ENCODE results near the gene CUL3. TPM values are rescaled to one million over a fixed set of nuclear protein-coding genes. Genes with fewer than 3 reads are reported as not detected.
A peak's percentile ranks its signal among the peaks of the same experiment; 100 is the strongest.

CUL3 gene
- total RNA-seq, 1 donor from 2014 or later: 69.7 TPM

DNA sequence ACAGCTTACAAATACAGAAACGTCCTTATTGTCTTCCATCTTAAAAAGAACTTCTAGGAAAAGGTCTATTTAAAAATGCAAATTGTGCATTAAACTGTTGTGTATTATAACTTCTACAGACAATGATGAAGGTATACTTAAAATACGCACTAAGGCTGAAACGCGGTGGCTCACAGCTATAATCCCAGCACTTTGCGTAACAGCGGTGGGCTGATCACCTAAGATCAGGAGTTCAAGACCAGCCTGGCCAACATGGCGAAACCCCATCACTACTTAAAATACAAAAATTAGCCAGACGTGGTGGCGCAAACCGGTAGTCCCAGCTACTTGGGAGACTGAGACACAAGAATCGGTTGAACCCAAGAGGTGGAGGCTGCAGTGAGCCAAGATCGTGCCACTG is 4.9 kb downstream of the CUL3 start:
- no peak for ATAC-seq

DNA sequence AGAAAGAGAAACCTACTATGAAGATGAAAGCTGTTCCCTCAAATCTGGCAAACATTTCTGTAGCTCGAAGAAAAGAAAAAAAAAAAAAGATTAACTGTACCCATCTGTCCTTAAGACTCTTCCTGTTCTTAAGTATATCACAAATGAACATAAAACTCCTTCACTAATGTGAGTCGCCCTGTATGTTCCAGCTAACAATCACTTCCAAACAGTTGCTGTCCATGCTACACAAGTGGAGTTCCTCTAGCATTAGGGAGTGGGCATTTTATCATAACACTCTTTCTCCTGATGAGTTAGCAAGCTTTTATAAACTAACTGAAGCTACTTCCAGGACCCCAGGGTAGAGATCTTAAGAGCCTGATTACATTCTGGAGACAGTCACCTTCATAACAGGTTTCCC is 5.8 kb downstream of the CUL3 start:
- peak; percentile 11 for ATAC-seq

DNA sequence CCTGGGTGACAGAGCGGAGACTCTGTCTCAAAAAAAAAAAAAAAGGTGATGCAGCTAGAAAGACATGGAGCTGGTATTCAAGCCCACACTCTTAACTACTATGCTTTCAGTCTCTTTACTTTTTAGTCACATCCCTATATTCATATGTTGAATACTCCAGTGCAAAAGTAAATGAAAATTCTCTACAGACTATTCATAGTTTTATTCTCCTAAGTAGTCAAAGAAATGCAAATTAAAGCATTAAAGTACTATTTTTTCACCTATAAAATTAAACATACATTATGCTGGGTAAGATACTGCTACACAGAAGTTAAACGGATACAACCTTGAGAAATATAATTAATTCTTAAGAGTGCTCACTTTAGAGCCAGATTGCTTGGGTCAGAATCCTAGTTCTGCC is 7.6 kb downstream of the CUL3 start:
- no peak for ATAC-seq

DNA sequence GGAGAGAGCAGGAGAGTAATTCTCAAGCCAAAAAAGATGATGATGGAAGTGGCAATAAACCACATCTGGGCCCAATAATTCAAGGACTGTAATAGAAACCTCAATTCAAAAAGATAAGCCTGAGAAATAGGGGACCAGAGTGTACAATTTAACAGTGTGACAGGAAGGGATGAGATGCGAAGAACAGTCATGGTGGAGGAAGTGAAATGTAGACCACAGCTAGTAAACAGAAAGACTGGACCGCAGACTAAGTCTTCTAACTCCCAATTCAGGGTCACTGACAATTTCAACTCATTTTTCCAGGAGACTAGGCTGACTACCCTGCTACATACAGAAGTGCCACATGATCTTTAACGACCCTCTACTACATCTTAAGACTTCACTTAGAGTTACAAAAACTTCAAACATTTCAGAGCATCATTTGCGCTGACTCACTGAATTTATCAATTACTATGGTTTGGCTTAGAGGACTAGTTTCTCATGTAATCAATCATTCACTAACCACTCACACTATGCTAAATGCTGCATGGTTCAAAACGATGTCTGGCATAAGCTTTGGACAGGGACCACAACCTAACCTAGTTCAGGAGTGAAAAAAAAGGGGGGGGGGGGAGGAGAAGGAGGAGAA is 9.0 kb downstream of the CUL3 start:
- no peak for ATAC-seq

DNA sequence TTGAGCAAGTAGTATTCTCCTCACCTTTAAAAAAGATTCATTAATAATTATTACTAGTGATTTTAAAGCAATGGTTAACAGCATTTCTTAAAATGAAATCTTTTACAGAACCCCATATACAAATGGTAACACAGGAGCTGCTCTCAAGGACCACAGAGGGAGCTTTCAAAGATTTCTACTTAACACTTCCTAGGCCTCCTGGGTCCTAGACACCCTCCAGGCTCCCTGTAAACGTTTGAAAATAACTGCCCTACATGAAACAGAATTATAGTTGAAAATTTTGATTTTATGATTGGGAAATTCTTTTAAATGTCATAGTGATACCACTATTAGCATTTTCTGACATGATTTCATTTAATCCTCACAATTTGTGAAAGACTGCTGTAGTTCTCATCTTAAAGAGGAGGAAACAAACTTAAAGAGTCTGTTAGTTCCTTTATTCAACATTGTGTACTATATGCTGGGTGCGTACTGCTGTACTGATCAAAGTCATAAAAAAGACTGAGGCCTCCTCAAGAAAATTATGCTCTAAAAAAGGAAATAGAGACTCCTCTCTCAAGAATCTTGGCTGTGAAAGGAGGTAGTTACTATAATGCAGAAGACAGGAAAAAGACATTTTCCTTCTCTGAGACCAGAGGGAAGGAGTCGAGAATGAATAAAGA is 10.6 kb downstream of the CUL3 start:
- ATAC-seq: no peak

DNA sequence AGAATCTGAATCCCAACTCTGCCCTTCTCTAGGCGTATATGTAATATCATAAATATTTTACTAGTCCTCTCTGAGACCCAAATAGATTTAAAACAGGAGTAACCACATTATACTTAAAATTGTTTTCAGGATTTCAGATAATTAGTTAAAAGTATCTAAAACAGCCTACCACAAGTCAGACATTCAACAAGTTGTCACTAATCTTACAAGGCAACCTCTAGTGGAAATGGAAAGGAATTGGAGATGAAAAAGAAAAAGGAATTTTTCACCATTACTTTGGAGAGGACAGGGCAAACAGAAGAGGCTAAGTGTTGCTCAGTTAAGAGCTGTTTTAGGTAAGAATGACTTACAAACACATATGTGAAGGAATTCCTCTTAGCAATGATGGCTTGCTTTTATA is 11.4 kb downstream of the CUL3 start:
- no peak for ATAC-seq

DNA sequence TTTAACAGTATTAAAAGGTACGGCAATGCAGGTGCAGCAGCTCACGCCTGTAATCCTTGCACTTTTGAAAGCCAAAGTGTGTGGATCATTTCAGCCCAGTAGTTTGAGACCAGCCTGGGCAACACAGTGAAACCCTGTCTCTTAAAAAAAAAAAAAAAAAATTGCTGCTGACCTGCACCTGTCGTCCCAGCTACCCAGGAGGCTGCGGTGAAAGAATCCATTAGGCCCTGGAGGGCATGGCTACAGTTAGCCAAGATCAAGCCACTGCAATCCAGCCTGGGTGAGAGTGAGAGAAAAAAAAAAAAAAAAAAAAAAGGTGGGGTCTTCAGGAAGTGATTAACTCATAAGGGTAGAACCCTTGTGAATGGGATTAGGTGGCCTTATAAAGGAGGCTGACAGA is 12.8 kb downstream of the CUL3 start:
- no peak for ATAC-seq

DNA sequence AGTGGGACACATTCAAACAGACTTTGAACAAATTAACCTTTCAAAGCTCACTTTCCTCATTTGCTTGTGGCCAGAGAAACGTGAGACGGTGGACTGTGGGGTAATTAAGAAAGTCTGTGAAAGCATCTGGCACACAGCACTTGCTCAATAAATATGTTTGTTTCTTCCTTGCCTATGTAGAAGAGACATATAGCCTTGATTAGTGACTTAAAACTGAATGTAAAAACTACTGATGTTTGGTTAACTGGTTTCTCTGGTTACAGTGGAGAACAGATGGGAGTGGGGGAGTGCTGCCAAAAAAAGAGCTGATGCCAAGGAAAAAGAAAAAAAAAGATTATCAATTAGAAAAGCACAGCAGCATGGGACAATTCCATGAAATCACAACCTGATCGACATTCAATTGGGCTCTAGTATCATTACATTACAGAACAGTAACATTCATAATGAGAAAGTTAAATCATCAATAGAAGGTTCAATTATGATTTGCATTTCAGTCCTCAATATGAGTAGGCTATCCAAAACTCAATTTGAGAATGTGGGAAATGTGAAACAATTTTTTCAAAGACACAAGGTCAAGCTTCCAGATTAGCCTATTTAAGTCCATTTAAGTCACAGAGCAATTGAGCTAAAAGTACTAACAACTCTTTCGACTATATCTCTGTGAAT is 14.7 kb downstream of the CUL3 start:
- no peak for ATAC-seq

DNA sequence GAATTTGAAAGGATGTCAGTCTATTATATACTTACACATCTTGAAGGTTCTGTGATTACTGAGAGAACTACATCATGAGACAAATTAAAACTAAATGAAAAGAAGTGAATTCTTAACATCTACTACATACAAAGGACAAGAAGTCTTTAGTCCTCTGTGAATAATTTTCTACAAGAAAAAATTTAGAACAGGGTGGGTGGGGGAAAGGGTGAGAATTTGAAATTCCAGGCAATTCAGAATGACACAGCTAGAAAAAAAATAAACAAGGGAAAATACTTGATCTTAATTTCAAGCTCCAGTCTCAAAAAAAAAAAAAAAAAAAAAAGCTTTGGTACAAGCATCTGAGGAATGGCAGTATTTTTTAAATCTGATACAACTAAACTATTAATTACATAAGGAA is 15.5 kb downstream of the CUL3 start:
- ATAC-seq: no peak

DNA sequence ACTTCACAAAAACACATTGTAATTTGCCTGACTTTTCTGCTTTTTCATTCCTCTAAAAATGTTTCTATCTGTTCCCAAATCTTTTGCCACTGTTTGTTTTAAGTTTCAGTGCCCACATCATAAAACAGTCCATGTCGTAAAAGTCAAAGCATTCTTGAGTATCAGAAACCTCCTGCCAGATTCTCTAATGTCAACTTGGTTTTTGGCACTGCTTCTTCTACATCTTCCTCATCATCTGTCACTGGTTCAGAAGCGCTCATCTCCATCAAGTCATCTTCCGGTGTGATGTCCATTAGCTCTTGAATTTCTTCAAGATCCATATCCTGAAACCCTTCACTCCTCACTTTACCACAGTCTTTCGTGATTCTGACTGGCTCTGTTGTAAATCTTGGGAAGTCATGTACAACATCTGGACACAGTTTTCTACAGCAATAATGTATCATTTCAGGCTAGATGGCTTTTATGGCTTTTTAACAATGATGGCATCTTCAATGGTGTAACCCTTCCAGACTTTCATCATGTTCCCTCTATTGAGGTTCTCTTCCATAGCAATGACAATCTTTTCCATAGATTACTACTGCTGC is 19.6 kb downstream of the CUL3 start:
- ATAC-seq: no peak

DNA sequence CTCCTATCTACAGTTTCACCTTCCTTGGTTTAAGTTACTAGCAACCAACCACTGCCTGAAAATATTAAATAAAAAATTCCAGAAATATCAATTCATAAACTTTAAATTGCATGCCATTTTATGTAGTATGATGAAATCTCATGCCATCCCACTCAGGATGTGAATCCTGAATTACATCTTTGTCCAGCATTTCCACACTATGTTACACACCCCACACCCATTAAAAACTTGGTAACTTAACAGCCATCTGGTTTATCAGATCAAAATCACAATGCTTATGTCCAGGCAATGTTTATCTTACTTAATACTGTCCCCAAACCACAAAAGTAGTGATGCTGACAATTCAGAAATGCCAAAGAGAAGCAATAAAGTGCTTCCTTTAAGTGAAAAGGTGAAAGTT is 21.6 kb downstream of the CUL3 start:
- no peak for ATAC-seq

DNA sequence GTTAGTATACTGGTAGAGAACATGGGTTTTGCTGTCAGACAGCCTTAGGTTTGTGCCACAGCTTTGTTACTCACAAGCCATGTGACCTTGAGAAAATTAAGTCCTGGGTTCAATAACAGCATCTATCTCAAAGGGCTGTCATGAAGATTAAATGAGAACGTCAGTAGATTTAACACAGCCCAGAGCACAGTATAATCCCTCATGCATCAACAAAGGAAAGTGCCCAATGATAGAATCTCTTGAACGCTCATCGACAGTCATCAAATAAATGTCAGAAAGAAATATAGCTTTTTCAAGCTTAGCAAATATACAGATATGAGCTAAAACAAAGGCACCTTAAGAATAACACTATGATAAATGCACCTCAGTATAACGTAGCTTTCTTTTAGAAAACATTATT is 22.3 kb downstream of the CUL3 start:
- ATAC-seq: no peak

DNA sequence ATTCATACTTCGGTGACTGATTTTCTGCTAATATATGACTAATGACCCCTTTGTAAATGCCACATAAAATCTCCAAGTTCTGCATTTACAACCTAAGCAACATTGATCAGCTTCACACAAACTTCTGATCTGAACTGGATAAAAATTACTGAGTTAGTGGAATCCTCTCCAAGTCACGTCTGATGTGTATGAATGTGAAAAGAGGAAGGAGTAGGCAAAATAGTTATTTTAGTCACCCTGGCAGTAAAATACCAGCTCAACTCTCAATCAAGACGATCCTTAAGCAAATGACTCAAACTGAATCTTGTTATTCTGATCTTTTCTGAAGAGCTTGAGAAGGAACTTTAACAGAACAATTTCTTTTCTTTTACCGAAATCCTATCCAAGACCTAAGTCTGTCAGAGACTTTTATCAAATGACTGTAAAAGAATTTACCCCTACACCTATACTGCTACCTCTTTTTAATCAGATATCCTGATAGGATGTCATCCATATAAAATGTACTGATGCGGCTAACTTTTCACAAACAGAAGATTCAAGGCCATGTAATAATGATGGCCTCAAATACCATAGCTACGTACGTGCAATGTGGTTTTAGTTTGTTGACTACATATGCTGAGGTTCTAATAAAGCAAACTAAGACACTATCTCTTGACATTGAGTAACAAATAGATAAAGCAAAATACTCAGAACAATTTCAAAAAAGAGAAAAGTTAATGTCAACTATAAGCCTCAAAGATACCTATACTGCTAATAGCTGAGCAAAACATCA is 23.7 kb downstream of the CUL3 start:
- ATAC-seq: no peak

DNA sequence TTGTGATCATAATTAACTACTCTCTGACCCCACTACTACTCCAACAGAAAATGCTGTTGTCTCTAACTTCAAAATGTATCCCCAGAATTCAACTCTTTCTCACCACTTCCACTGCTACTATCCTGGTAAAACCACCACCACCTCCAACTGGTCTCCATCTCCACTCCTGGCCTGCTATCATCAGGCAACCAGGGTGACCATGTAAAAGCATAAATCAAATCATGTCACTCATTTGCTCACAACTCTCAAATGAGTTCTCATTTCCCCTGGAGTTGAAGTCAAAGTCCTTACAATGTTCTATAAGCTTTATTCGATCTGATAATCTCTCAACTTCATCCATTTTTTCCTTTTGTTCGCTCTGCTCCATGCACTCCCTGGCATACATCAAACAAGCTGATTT is 24.6 kb downstream of the CUL3 start:
- no peak for ATAC-seq

DNA sequence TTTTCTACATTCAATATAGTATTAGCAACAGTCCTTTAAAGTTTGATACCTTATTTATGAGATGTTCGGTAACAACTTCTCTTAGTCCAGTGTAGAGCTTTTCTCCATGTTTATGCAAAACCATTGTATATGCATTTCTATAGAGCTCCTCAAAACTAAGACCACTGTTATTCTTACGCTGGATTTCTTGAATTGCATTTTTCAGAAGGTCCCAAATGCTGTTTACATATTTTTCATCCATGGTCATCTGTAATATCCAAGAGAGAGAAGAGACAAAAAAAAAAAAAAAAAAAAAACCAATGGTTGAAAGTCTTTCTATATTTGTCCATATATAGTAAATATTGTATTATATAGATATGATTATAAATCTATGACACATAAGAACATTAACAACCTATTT is 27.6 kb downstream of the CUL3 start:
- no peak for ATAC-seq

DNA sequence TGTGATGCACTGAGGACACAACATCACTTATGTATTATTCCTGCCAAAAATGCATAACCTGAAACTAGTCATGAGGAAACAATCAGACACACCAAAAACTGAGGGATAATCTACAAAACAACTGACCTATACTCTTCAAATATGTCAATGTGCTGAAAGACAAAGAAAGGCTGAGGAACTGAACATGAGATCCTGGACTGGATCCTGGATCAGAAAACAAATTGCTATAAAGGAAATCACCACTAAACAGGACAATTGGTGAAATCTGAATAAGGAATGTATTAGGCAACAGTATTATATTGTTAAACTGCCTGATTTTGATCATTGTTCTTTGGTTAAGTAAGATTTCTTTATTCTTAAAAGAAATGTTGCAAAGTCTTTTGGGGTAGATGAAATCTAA is 28.8 kb downstream of the CUL3 start:
- no peak for ATAC-seq

DNA sequence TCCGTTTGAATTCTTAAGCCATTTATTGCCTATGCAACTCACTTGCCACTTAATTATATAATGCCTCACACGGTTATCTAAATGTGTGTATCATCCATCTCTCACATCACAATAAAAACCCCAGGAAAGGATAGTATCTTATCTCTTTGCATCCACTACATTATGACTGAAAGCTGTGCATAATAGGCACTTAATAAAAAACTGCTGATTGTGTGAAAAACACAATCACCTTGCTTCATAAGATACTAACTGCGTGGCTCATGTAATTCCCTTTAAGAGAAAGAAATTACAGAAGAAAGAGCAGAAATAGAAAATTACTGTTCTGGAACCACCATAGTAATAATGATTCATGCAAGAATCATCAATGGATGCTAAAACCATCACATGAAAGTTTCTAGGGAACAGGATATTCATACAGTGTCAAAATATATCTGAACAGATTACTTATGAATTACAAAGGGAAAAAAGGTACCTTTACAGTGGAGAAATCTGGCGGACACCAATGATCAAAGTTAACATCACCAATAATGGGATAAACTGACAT is 29.3 kb downstream of the CUL3 start:
- no peak for ATAC-seq

DNA sequence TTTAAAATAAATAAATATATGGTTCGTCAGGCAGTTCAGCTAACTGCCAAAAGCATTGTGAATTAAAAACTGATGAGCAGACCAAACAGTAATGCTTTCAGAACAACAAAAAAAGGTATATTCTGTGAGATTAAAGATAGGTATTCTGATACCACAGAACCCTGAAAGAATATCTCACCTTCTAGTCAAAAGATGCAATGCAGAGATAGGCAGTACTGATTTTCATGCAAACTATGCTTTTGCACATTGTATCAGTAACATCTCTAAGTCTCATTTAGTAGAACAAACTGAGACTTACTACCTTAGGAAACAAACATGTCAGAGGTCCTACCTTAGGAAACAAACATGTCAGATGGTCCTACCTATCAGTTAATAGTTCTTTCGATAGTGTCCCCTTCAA is 32.4 kb downstream of the CUL3 start:
- ATAC-seq: no peak

DNA sequence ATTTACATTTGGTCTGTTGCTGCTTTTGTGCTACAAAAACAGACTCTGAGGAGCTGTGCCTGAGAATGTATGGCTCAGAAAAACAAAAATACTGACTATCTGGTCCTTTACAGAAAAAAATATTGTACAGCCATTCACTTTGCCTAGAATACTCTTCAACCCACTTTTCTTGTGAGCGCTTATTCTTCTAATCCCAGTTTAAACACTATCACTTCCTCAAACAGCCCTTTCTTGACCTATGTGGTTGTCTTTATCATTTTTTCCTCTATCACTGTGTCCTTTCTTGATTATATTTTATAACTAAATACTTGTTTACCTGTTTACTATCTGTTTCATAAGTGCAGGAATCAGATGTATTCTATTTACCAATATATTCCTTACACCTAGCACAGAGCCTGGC is 33.5 kb downstream of the CUL3 start:
- no peak for ATAC-seq

DNA sequence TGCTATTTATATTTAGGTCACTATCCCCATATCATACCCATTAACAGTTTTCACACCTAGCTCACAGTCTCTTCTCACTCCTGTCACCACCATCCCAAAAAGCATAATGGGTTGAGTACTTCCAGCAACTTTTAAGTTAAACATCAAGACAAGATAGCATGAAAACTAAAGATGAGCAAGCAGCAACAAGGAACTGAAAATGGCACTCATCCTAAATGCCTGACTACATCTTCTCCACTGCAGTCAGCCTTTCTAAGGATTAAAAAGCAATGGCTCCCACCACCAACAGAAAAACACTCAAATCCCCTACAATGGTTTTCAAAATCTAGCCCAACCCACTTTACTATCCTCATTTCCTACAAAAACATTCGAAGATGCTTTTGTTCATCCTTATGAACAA is 38.2 kb downstream of the CUL3 start:
- no peak for ATAC-seq

DNA sequence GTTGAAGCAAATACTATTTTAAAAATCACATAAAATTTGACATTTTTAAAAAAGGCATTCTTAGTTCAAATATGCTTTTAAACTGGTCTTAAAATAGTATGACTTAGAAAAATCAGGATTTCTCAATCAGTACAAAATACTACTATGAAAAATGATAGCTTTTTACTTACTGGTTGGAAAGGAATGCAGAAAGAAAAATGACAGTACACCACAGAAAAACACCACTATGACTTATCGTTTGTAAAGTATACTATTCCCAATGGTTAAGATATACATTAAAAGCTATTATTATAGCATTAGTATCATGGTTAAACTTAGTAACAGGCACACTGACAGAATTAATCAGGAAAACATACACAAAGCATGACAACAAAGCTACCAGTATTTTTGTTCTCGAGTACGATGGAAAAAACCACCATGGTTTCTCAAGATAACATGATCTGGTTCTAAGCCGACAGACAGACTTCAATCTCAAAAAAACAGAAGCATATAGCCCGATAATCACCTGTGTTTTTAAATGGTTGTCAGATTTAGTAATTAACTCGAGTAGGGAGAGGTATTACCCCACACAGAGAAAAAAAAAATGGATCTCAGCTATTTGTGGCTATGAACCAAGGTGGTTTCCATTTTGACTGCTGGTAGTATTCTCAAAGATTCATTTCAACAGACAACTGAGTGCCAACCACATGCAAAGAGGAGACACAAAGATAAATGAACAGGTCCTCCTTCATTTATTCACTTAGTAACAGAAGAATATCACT is 39.1 kb downstream of the CUL3 start:
- no peak for ATAC-seq

DNA sequence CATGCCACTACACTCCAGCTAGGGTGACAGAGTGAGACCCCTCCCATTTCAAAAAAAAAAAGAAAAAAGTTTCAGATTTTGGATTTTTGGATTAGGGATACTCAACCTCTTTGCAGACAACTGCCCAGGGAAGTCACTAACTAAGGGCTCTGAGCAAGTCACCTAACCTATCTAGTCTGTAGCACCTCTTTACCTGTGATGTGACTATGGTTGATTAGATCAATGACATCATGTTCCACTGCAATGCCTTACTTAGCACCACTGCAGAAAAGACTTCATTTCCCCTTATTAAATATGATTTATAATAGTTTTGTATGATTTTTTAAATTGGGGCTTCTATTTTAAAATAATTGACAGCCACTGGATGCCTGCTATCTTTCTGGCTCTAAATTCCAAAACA is 41.2 kb downstream of the CUL3 start:
- no peak for ATAC-seq

Measured in esophagus mucosa (tissue), 1 donor.